Panc1 (cell line): ENCODE results near the gene LPCAT4.

Experiments used
- TCF7L2 ChIP-seq: IDR thresholded peaks from 2 replicates; pipeline ENCODE4 v1.6.1; 2011; ENCODE audit warnings: mild to moderate bottlenecking, low read depth, low read length, inconsistent platforms
- TF ChIP-seq, protein P1 (sequence below): fragments of 450-650 bp; IDR thresholded peaks from 2 replicates; pipeline ENCODE4 v1.5.1; 2017; ENCODE audit warnings: mild to moderate bottlenecking

DNA sequence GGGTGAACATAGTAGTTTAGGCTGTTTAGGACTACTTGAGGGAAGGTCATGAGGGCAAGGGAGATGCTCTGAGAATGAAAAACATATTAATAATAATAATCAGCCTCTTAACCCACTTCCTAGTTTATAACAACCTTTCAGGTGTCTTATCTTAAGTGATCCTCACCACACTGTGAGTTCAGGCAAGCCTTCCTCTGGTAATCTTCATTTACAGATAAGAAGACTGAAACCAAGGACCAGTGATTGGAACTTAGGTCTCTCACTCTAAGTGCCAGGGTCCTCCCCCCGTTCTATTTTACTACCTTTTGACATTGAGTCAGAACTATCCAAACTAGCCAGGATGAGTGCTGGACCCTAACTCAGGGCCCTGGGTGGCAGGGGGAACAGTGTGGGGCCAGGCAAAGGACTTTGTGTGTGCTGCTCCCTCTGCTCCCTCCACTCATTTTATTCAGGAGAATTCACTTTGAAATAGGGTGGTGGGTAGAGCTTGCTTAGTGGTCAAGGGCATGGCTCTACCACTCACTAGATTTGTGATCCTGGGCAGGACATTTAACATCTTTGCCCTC, 18.2 kb downstream of the LPCAT4 start:
- no peak for TF ChIP-seq TCF7L2
- TF ChIP-seq, protein P1, sequence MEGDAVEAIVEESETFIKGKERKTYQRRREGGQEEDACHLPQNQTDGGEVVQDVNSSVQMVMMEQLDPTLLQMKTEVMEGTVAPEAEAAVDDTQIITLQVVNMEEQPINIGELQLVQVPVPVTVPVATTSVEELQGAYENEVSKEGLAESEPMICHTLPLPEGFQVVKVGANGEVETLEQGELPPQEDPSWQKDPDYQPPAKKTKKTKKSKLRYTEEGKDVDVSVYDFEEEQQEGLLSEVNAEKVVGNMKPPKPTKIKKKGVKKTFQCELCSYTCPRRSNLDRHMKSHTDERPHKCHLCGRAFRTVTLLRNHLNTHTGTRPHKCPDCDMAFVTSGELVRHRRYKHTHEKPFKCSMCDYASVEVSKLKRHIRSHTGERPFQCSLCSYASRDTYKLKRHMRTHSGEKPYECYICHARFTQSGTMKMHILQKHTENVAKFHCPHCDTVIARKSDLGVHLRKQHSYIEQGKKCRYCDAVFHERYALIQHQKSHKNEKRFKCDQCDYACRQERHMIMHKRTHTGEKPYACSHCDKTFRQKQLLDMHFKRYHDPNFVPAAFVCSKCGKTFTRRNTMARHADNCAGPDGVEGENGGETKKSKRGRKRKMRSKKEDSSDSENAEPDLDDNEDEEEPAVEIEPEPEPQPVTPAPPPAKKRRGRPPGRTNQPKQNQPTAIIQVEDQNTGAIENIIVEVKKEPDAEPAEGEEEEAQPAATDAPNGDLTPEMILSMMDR, result no peak
